Measurements from ENCODE around the gene BAIAP2.

Gene BAIAP2

GRCh38 chr17:81052199-81052997 is 17.4 kb downstream of the BAIAP2 start:
- DNase-seq (ENCODE audit: low read depth, low spot score), result no peak

GRCh38 chr17:81053041-81053970 is 18.4 kb downstream of the BAIAP2 start:
- DNase-seq (ENCODE audit: low read depth, low spot score), result no peak

- no peak for DNase-seq (ENCODE audit: low read depth, low spot score)
Measured at GRCh38 chr17:81054308-81054707, 19.4 kb downstream of the BAIAP2 start.

GRCh38 chr17:81054881-81055370 is 20.0 kb downstream of the BAIAP2 start:
- no peak for DNase-seq (ENCODE audit: low read depth, low spot score)

GRCh38 chr17:81056312-81056711 is 21.4 kb downstream of the BAIAP2 start:
- DNase-seq (ENCODE audit: low read depth, low spot score), result no peak

GRCh38 chr17:81057079-81057730 is 22.3 kb downstream of the BAIAP2 start:
- DNase-seq (ENCODE audit: low read depth, low spot score), result no peak

- DNase-seq (ENCODE audit: low read depth, low spot score), result no peak
Measured at GRCh38 chr17:81057777-81058176, 22.8 kb downstream of the BAIAP2 start.

GRCh38 chr17:81058263-81058871 is 23.4 kb downstream of the BAIAP2 start:
- DNase-seq (ENCODE audit: low read depth, low spot score), result no peak

GRCh38 chr17:81059026-81059425 is 24.1 kb downstream of the BAIAP2 start:
- no peak for DNase-seq (ENCODE audit: low read depth, low spot score)

- DNase-seq (ENCODE audit: low read depth, low spot score), result no peak
Measured at GRCh38 chr17:81060416-81060815, 25.5 kb downstream of the BAIAP2 start.

- DNase-seq (ENCODE audit: low read depth, low spot score), result no peak
Measured at GRCh38 chr17:81061027-81061735, 26.2 kb downstream of the BAIAP2 start.

- DNase-seq (ENCODE audit: low read depth, low spot score), result no peak
Measured at GRCh38 chr17:81062014-81062780, 27.2 kb downstream of the BAIAP2 start.

GRCh38 chr17:81063106-81064093 is 28.4 kb downstream of the BAIAP2 start:
- DNase-seq (ENCODE audit: low read depth, low spot score), result no peak

GRCh38 chr17:81064678-81065475 is 29.9 kb downstream of the BAIAP2 start:
- DNase-seq (ENCODE audit: low read depth, low spot score), result no peak

- no peak for DNase-seq (ENCODE audit: low read depth, low spot score)
Measured at GRCh38 chr17:81065500-81065899, 30.5 kb downstream of the BAIAP2 start.

GRCh38 chr17:81066072-81066471 is 31.1 kb downstream of the BAIAP2 start:
- DNase-seq (ENCODE audit: low read depth, low spot score), result no peak

- DNase-seq (ENCODE audit: low read depth, low spot score), result no peak
Measured at GRCh38 chr17:81066771-81067315, 31.9 kb downstream of the BAIAP2 start.

GRCh38 chr17:81067391-81067811 is 32.5 kb downstream of the BAIAP2 start:
- DNase-seq (ENCODE audit: low read depth, low spot score), result no peak
